Panc1 (cell line): ENCODE results near the gene NEAT1. TPM values are rescaled to one million over a fixed set of nuclear protein-coding genes. Genes with fewer than 3 reads are reported as not detected.

ENCODE experiments used
- ATAC-seq: fragments of 200-7000 bp; cut with Tn5 transposase; 2 replicates; pipeline ENCODE4 v1.9.1; 2020; ENCODE audit warnings: mild to moderate bottlenecking, moderate library complexity
- BruUV-seq: library from RNA; stranded (reverse); fragments of 400-500 nt; replicated peaks from 2 replicates; lab custom pipeline; 2021; lab: Mats Ljungman, UMichigan
- CTCF ChIA-PET: fragments of 300-600 bp; sonication (Branson Sonifier 250); formaldehyde crosslinking; loops from one replicate; lab custom pipeline; 2022; ENCODE audit warnings: antibody characterized with exemption; lab: Charles Lee
- POLR2A ChIA-PET: fragments of 300-600 bp; sonication (Branson Sonifier 250); formaldehyde crosslinking; loops from one replicate; lab custom pipeline; 2022; ENCODE audit warnings: antibody characterized with exemption; lab: Charles Lee
- DNase-seq: peaks from one replicate; pipeline ENCODE4 v3.0.0-alpha.2; 2010; ENCODE audit warnings: low read depth, low spot score
- H3K27ac ChIP-seq: 2 replicates; pipeline ENCODE4 v1.5.1; 2011; ENCODE audit warnings: mild to moderate bottlenecking, low read length, inconsistent platforms
- H3K27me3 ChIP-seq: fragments of 200-500 bp; sonication (Bioruptor generic); 2 replicates; pipeline ENCODE4 v1.6.0; 2014; ENCODE audit warnings: low read length, inconsistent platforms; ENCODE audit not compliant: control insufficient read depth, insufficient read depth
- H3K36me3 ChIP-seq: fragments of 200-500 bp; sonication (Bioruptor generic); 2 replicates; pipeline ENCODE4 v1.5.1; 2014; ENCODE audit warnings: inconsistent platforms, mild to moderate bottlenecking, low read length, moderate library complexity; ENCODE audit not compliant: control insufficient read depth, insufficient read depth
- H3K4me1 ChIP-seq: 2 replicates; pipeline ENCODE4 v1.5.1; 2011; ENCODE audit warnings: inconsistent platforms, mild to moderate bottlenecking, low read length, moderate library complexity; ENCODE audit not compliant: control insufficient read depth, insufficient read depth
- H3K4me3 ChIP-seq, 2 experiments: 2 replicates each; pipeline ENCODE4 v1.5.1; 2011 to 2012; ENCODE audit warnings: low read depth in 2 of 2, low read length in 2 of 2, mild to moderate bottlenecking in 2 of 2, inconsistent platforms in 1 of 2, moderate library complexity in 1 of 2
- H3K9me3 ChIP-seq: fragments of 200-500 bp; sonication (Bioruptor generic); 2 replicates; pipeline ENCODE4 v1.5.1; 2014; ENCODE audit warnings: low read depth, mild to moderate bottlenecking, inconsistent platforms, low read length, moderate library complexity; ENCODE audit not compliant: control insufficient read depth, insufficient read depth
- POLR2AphosphoS5 ChIP-seq: IDR thresholded peaks from 2 replicates; pipeline ENCODE4 v1.6.1; 2012; ENCODE audit warnings: mild to moderate bottlenecking, low read depth, low read length, moderate library complexity
- REST ChIP-seq, 2 experiments: IDR thresholded peaks; 2 replicates each; pipeline ENCODE4 v1.6.1; 2011 to 2012; ENCODE audit warnings: low read depth in 2 of 2, control low read depth in 1 of 2, low read length in 1 of 2, mild to moderate bottlenecking in 1 of 2, moderate library complexity in 1 of 2; ENCODE audit not compliant: insufficient read depth in 1 of 2
- SIN3A ChIP-seq: IDR thresholded peaks from 2 replicates; pipeline ENCODE4 v1.6.1; 2012; ENCODE audit warnings: low read depth, mild to moderate bottlenecking, low read length, moderate library complexity, borderline replicate concordance; ENCODE audit not compliant: insufficient read depth
- TCF7L2 ChIP-seq: IDR thresholded peaks from 2 replicates; pipeline ENCODE4 v1.6.1; 2011; ENCODE audit warnings: mild to moderate bottlenecking, low read depth, low read length, inconsistent platforms
- in situ Hi-C: cut with HindIII; loops from 2 replicates; pipeline ENCODE4 v1.10.0; 2016; ENCODE audit warnings: low sequenced_read_pairs, low pct_unique_long_range_greater_than_20kb
- intact Hi-C: fragments of 100-400 bp; cut with micrococcal nuclease; formaldehyde crosslinking; loops from one replicate; pipeline ENCODE4 v1.10.0; 2022; ENCODE audit not compliant: unreplicated experiment
- total RNA-seq: library from RNA; stranded (reverse); gene quantifications from one replicate; pipeline ENCODE4 v1.2.1, GENCODE V29; 2021; ENCODE audit not compliant: unreplicated experiment
- TF ChIP-seq, protein P1 (sequence below): fragments of 450-650 bp; IDR thresholded peaks from 2 replicates; pipeline ENCODE4 v1.5.1; 2017; ENCODE audit warnings: mild to moderate bottlenecking

The NEAT1 gene
- total RNA-seq, 1 experiment from 2014 or later = 731 TPM

GRCh38 chr11:65384301-65384889 is 38.2 kb upstream of the NEAT1 start:
- ChIA-PET POLR2A (no interaction called here), CTCF (no interaction called here)
- BruUV-seq = no TSS peak
- H3K4me1 ChIP-seq = peaks cover 60% of the 10 kb centered on the region
- H3K27ac ChIP-seq = peak overlapping the region; percentile 73
- TF ChIP-seq REST (IDR thresholded peaks at IDR 0.05; ENCODE audit: insufficient read depth in 1 of 2, low read depth in 2 of 2, low read length in 1 of 2) (no peak), TCF7L2 (no peak), SIN3A (no peak), POLR2AphosphoS5 (no peak)
- TF ChIP-seq, protein P1, sequence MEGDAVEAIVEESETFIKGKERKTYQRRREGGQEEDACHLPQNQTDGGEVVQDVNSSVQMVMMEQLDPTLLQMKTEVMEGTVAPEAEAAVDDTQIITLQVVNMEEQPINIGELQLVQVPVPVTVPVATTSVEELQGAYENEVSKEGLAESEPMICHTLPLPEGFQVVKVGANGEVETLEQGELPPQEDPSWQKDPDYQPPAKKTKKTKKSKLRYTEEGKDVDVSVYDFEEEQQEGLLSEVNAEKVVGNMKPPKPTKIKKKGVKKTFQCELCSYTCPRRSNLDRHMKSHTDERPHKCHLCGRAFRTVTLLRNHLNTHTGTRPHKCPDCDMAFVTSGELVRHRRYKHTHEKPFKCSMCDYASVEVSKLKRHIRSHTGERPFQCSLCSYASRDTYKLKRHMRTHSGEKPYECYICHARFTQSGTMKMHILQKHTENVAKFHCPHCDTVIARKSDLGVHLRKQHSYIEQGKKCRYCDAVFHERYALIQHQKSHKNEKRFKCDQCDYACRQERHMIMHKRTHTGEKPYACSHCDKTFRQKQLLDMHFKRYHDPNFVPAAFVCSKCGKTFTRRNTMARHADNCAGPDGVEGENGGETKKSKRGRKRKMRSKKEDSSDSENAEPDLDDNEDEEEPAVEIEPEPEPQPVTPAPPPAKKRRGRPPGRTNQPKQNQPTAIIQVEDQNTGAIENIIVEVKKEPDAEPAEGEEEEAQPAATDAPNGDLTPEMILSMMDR = no peak
- no peaks in the 10 kb centered on the region; the same call in 1 of the 2 replicates for H3K36me3 ChIP-seq
- H3K9me3 ChIP-seq = no peaks in the 10 kb centered on the region
- no peak overlapping the region for H3K4me3 ChIP-seq
- in situ Hi-C loops = no loop called here
- no peaks in the 10 kb centered on the region for H3K27me3 ChIP-seq
- DNase-seq (no peak), ATAC-seq (no peak)
- intact Hi-C loops = no loop called here

DNA sequence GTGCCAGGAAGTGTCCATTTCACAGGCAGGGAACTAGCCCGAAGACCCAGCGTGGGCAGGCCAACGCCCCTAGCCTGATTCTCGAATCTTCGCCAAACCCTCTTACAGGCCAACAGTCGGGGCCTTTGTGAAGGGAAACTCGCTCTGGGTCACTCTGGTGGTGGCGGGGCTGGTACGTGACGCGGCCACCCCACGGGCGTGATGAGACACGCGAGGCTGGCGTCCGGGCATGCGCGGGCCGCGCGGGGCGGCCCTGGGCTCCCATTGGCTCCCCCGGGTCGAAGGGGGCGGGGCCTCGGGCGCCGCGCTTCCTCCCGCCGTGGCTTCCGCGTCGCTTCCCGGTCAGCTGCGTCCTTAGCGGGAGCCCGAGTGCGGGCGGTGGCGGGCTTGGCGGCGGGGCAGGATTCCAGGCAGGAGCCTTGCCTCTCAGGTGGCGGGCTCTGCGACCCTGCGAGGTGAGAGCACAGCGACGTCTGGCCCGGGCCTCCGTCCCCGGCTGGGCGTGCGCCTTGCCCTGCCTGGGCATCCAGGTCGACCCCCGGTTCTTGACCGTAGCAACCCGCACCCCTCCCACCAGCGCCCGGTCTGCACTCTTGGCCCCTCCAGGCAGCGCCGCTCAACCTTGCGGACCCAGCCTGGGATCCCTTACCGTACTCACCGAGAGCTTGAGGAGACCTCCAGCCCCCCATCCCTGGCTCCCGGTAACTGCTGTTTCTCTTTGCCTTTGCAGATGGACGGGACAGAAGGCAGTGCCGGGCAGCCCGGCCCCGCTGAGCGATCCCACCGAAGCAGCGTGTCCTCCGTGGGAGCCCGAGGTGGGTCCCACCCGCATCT is 36.1 kb upstream of the NEAT1 start, which contains the start of gene FRMD8:
FRMD8 (plus strand) TSS at position 331 of the 834 bp plus-strand sequence; CDS start at position 731, 400 bp downstream.
- H3K36me3 ChIP-seq = no peaks in the 10 kb centered on the region; the same call in 1 of the 2 replicates
- peak; percentile 17 for DNase-seq
- H3K4me3 ChIP-seq = peak within 1 kb of the TSS; percentile 84 to 88
- H3K27ac ChIP-seq = peak within 1 kb of the TSS; percentile 92
- H3K27me3 ChIP-seq = no peaks in the 10 kb centered on the region
- intact Hi-C loops (no loop called here), in situ Hi-C loops (no loop called here)
- ATAC-seq = peak; percentile 67
- peaks cover 73% of the 10 kb centered on the region for H3K4me1 ChIP-seq
- H3K9me3 ChIP-seq = no peaks in the 10 kb centered on the region
- ChIA-PET POLR2A (interaction anchor here (0.7 to 1.0 kb wide), 2 partner anchors 85 to 112 kb away, joined by 3 to 4 read pairs; partner anchors contain the start of gene MALAT1), CTCF (interaction anchor here (0.6 to 0.7 kb wide), 2 partner anchors 25 to 247 kb away, joined by 3 to 5 read pairs; no protein-coding TSS in a partner anchor)
- TF ChIP-seq REST (IDR thresholded peaks at IDR 0.05; ENCODE audit: insufficient read depth in 1 of 2, low read depth in 2 of 2, low read length in 1 of 2) = peak in 1 of 2 experiments; percentile 40; a peak in 1 of 4 replicates
- peak; percentile 89 for TF ChIP-seq POLR2AphosphoS5
- peak; percentile 34; the same call in 1 of the 2 replicates for TF ChIP-seq SIN3A
- TF ChIP-seq TCF7L2 = no peak
- BruUV-seq = TSS peak; percentile 77
